ENCODE results near the gene IGSF8.

GRCh38 chr1:160097151-160097910 lies 1.1 kb downstream of the IGSF8 start:
- no peak for TF ChIP-seq EP300 (conservative IDR thresholded peaks at IDR 0.05; ENCODE audit: poor library complexity, severe bottlenecking)
- no peak for TF ChIP-seq POLR2AphosphoS5 (IDR thresholded peaks at IDR 0.05)
- TF ChIP-seq, protein P1, sequence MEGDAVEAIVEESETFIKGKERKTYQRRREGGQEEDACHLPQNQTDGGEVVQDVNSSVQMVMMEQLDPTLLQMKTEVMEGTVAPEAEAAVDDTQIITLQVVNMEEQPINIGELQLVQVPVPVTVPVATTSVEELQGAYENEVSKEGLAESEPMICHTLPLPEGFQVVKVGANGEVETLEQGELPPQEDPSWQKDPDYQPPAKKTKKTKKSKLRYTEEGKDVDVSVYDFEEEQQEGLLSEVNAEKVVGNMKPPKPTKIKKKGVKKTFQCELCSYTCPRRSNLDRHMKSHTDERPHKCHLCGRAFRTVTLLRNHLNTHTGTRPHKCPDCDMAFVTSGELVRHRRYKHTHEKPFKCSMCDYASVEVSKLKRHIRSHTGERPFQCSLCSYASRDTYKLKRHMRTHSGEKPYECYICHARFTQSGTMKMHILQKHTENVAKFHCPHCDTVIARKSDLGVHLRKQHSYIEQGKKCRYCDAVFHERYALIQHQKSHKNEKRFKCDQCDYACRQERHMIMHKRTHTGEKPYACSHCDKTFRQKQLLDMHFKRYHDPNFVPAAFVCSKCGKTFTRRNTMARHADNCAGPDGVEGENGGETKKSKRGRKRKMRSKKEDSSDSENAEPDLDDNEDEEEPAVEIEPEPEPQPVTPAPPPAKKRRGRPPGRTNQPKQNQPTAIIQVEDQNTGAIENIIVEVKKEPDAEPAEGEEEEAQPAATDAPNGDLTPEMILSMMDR (IDR thresholded peaks at IDR 0.05; ENCODE audit: poor library complexity, severe bottlenecking) = no peak
